ENCODE data around the gene PRDM5. TPM values are rescaled to one million over a fixed set of nuclear protein-coding genes. Genes with fewer than 3 reads are reported as not detected.

Gene PRDM5
- total and polyA plus RNA-seq, 2 of the 13 experiments (the other 11 are each of a cell fraction or from before 2014, with no cell fraction given): not detected

- no peaks in the 10 kb centered on the region for H3K27me3 ChIP-seq (ENCODE audit: control insufficient read depth in 1 of 2, insufficient read depth in 2 of 2, low read length in 2 of 2)
Measured at GRCh38 chr4:120760047-120760446, 162.5 kb downstream of the PRDM5 start.

GRCh38 chr4:120755864-120756263 is 166.7 kb downstream of the PRDM5 start:
- no peaks in the 10 kb centered on the region for H4K20me1 ChIP-seq (ENCODE audit: insufficient read depth, low read length)
- H3K4me3 ChIP-seq (replicated peaks in 1 of 3; ENCODE audit: insufficient read depth in 1 of 3, low read depth in 2 of 3, low read length in 3 of 3): no peak overlapping the region
- in situ Hi-C loops (cut with HindIII; ENCODE audit: extremely low pct_ligation_motif_present, low pct_unique_long_range_greater_than_20kb) (no loop called here), intact Hi-C loops (cut with micrococcal nuclease; ENCODE audit: unreplicated experiment) (no loop called here)
- no TSS peak for BruUV-seq (replicated peaks)
- H3K9me3 ChIP-seq (ENCODE audit: low read length): no peaks in the 10 kb centered on the region
- H3K27ac ChIP-seq (ENCODE audit: extremely low read length, insufficient read depth, low read length): no peak overlapping the region
- no peak overlapping the region for H3K9ac ChIP-seq (ENCODE audit: insufficient read depth, low read depth, low read length)
- WGBS (ENCODE audit: low lambda C conversion rate): 0% methylated on average over 1 of the region's 1 CpG
- H3K4me1 ChIP-seq (ENCODE audit: insufficient read depth, low read length): no peaks in the 10 kb centered on the region
- FAIRE-seq: no peak
- CTCF ChIA-PET (ENCODE audit: low intra/inter-chr PET ratio, low total read pairs): no interaction called here
- no peak for ATAC-seq
- H3K4me2 ChIP-seq (ENCODE audit: low read depth, low read length): no peak overlapping the region
- no peak for TF ChIP-seq KDM2A (CRISPR knock-in tag; IDR thresholded peaks at IDR 0.05; ENCODE audit: borderline replicate concordance, low read depth)
- TF ChIP-seq ARHGAP35 (CRISPR knock-in tag; IDR thresholded peaks at IDR 0.05; ENCODE audit: borderline replicate concordance): no peak
- no peak for TF ChIP-seq NFE2L2 (IDR thresholded peaks at IDR 0.05; ENCODE audit: low read length)
- no peak for TF ChIP-seq ZNF607 (CRISPR knock-in tag; IDR thresholded peaks at IDR 0.05; ENCODE audit: borderline replicate concordance)
- no peak for TF ChIP-seq TCF7 (IDR thresholded peaks at IDR 0.05; ENCODE audit: low read depth)
- TF ChIP-seq MXI1 (IDR thresholded peaks at IDR 0.05; ENCODE audit: borderline replicate concordance, low read depth, low read length): no peak
- no peaks in the 10 kb centered on the region for H3K27me3 ChIP-seq (ENCODE audit: control insufficient read depth in 1 of 2, insufficient read depth in 2 of 2, low read length in 2 of 2)
- H2AFZ ChIP-seq (ENCODE audit: low read length): no peak overlapping the region
- POLR2A ChIA-PET: no interaction called here
- DNase-seq (ENCODE audit: low spot score): no peak
- H3K36me3 ChIP-seq (replicated peaks in 1 of 2; ENCODE audit: control insufficient read depth in 1 of 2, insufficient read depth in 2 of 2, low read length in 2 of 2): no peaks in the 10 kb centered on the region
- H3K79me2 ChIP-seq (ENCODE audit: insufficient read depth, low read length): no peaks in the 10 kb centered on the region

More at GRCh38 chr4:120760047-120760446, 162.5 kb downstream of the PRDM5 start:
- Histone ChIP-seq H3K36me3 (replicated peaks in 1 of 2; ENCODE audit: control insufficient read depth in 1 of 2, insufficient read depth in 2 of 2, low read length in 2 of 2) (no peaks in the 10 kb centered on the region), H3K4me3 (replicated peaks in 1 of 3; ENCODE audit: insufficient read depth in 1 of 3, low read depth in 2 of 3, low read length in 3 of 3) (no peak overlapping the region), H3K4me2 (ENCODE audit: low read depth, low read length) (no peak overlapping the region), H3K27ac (ENCODE audit: extremely low read length, insufficient read depth, low read length) (no peak overlapping the region), H3K4me1 (ENCODE audit: insufficient read depth, low read length) (no peaks in the 10 kb centered on the region), H3K79me2 (ENCODE audit: insufficient read depth, low read length) (no peaks in the 10 kb centered on the region), H3K9ac (ENCODE audit: insufficient read depth, low read depth, low read length) (no peak overlapping the region), H2AFZ (ENCODE audit: low read length) (no peak overlapping the region), H4K20me1 (ENCODE audit: insufficient read depth, low read length) (no peaks in the 10 kb centered on the region), H3K9me3 (ENCODE audit: low read length) (no peaks in the 10 kb centered on the region)
- intact Hi-C loops (cut with micrococcal nuclease; ENCODE audit: unreplicated experiment) (no loop called here), in situ Hi-C loops (cut with HindIII; ENCODE audit: extremely low pct_ligation_motif_present, low pct_unique_long_range_greater_than_20kb) (no loop called here)
- no TSS peak for BruUV-seq (replicated peaks)
- ChIA-PET CTCF (ENCODE audit: low intra/inter-chr PET ratio, low total read pairs) (no interaction called here), POLR2A (no interaction called here)
- no peak for DNase-seq (ENCODE audit: low spot score)
- ATAC-seq: no peak
- 0% methylated on average over 2 of the region's 2 CpGs for WGBS (ENCODE audit: low lambda C conversion rate)
- no peak for TF ChIP-seq DPF2 (CRISPR knock-in tag; IDR thresholded peaks at IDR 0.05; ENCODE audit: borderline replicate concordance, low read depth)
- no peak for TF ChIP-seq HDAC1 (CRISPR knock-in tag; IDR thresholded peaks at IDR 0.05)
- no peak for TF ChIP-seq RBM22 (optimal IDR thresholded peaks at IDR 0.05; ENCODE audit: low read length)
- FAIRE-seq: no peak
